ENCODE data around the gene TSC22D3. TPM values are rescaled to one million over a fixed set of nuclear protein-coding genes. Genes with fewer than 3 reads are reported as not detected.

TSC22D3 gene
- total and polyA plus RNA-seq, 2 donors (not counting 1 experiment from before 2014, with no cell fraction given), result 447 to 3,050 TPM

GRCh38 chrX:107714206-107714891, 61.2 kb downstream of the TSC22D3 start:
- H3K4me1 Mint-ChIP-seq, result peaks cover 75% of the 10 kb centered on the region
- DNase-seq (no peak), ATAC-seq (ENCODE audit: low read depth) (no peak)
- H3K4me3 ChIP-seq (ENCODE audit: control extremely low read depth in 1 of 5, extremely low read depth in 1 of 5, insufficient read depth in 1 of 5, low read depth in 2 of 5, low read length in 4 of 5), result peak overlapping the region; percentile 81 to 96 (median 91)
- intact Hi-C loops (cut with micrococcal nuclease), result no loop called here
- TF ChIP-seq EZH2 (IDR thresholded peaks at IDR 0.05; ENCODE audit: borderline replicate concordance, insufficient read depth, low read depth, low read length, poor library complexity, severe bottlenecking), result no peak
- no peak for TF ChIP-seq CTCF (IDR thresholded peaks at IDR 0.05)
- peaks cover 0 to 32% of the 10 kb centered on the region in 2 experiments for H3K36me3 ChIP-seq (replicated peaks in 1 of 2; ENCODE audit: control extremely low read depth in 1 of 2, control insufficient read depth in 1 of 2, extremely low read depth in 1 of 2, insufficient read depth in 2 of 2, low read length in 1 of 2)
- H3K79me2 ChIP-seq (ENCODE audit: control insufficient read depth, insufficient read depth, low read length), result peaks cover 18% of the 10 kb centered on the region
- no peaks in the 10 kb centered on the region for H3K27me3 ChIP-seq (replicated peaks in 1 of 4; ENCODE audit: control extremely low read depth in 1 of 4, control insufficient read depth in 3 of 4, insufficient read depth in 4 of 4, low read length in 3 of 4)
- peak overlapping the region; percentile 99 for H3K27ac Mint-ChIP-seq
- no peaks in the 10 kb centered on the region for H3K9me3 ChIP-seq (ENCODE audit: control extremely low read depth in 1 of 3, control insufficient read depth in 2 of 3, insufficient read depth in 1 of 3, low read length in 2 of 3)
- no peaks in the 10 kb centered on the region for H3K9me3 Mint-ChIP-seq (ENCODE audit: insufficient read depth)
- ChIA-PET POLR2A (interaction anchor here (0.6 to 13.1 kb wide), 7 partner anchors 13 to 61 kb away, joined by 3 to 375 read pairs (median 4); partner anchors contain the start of gene TSC22D3), CTCF (interaction anchor here (0.6 to 13.4 kb wide), 4 partner anchors 36 to 62 kb away, joined by 3 to 318 read pairs (median 52); partner anchors contain the start of genes NCBP2L and TSC22D3)
- H3K4me3 Mint-ChIP-seq, result peak overlapping the region; percentile 97
- H2AFZ ChIP-seq (ENCODE audit: insufficient read depth, low read depth, low read length, poor library complexity, severe bottlenecking), result no peak overlapping the region
- peaks cover 30% of the 10 kb centered on the region for H4K20me1 ChIP-seq (ENCODE audit: control insufficient read depth, insufficient read depth, low read length, poor library complexity, severe bottlenecking)
- WGBS (ENCODE audit: insufficient coverage), result 94% methylated on average over 8 of the region's 9 CpGs
- H3K9ac ChIP-seq (ENCODE audit: low read length), result peak overlapping the region; percentile 99
- H3K27ac ChIP-seq (ENCODE audit: low read length in 2 of 2), result peak overlapping the region; percentile 99
- peak overlapping the region; percentile 78 for H3K4me2 ChIP-seq (replicated peaks; ENCODE audit: low read depth, low read length, poor library complexity, severe bottlenecking)
- H3K27me3 Mint-ChIP-seq, result no peaks in the 10 kb centered on the region
- H3K4me1 ChIP-seq (ENCODE audit: control insufficient read depth in 2 of 2, insufficient read depth in 2 of 2, low read length in 2 of 2), result peaks cover 67 to 80% of the 10 kb centered on the region in 2 donors
